MCF 10A (cell line): ENCODE data around the gene CIB2. TPM values are rescaled to one million over a fixed set of nuclear protein-coding genes. Genes with fewer than 3 reads are reported as not detected.

Source experiments
- BruUV-seq: library from RNA; stranded (reverse); fragments of 400-500 nt; replicated peaks from 2 replicates; lab custom pipeline; 2021; lab: Mats Ljungman, UMichigan
- CTCF ChIA-PET: fragments of 300-600 bp; sonication (Branson Sonifier 250); formaldehyde crosslinking; extraction: SDS; loops from one replicate; lab custom pipeline; 2021; ENCODE audit warnings: antibody characterized with exemption, inconsistent platforms; lab: Yijun Ruan, JAX
- POLR2A ChIA-PET: fragments of 300-600, 350-650 bp; sonication (Branson Sonifier 250); formaldehyde crosslinking; extraction: SDS; loops from one replicate; lab custom pipeline; 2020; ENCODE audit warnings: antibody characterized with exemption, inconsistent platforms; lab: Yijun Ruan, JAX
- DNase-seq: peaks from one replicate; pipeline ENCODE4 v3.0.0-alpha.2; 2018; ENCODE audit not compliant: unreplicated experiment
- H3K27ac Mint-ChIP-seq: one replicate; pipeline ENCODE4 v1.8.0; 2022; ENCODE audit warnings: mild to moderate bottlenecking, low read depth, mixed read lengths; ENCODE audit not compliant: unreplicated experiment
- H3K27me3 Mint-ChIP-seq: one replicate; pipeline ENCODE4 v1.8.0; 2022; ENCODE audit warnings: mixed read lengths; ENCODE audit not compliant: insufficient read depth, unreplicated experiment
- H3K36me3 Mint-ChIP-seq: one replicate; pipeline ENCODE4 v1.8.0; 2022; ENCODE audit warnings: mild to moderate bottlenecking, moderate library complexity, mixed read lengths; ENCODE audit not compliant: insufficient read depth, unreplicated experiment
- H3K4me1 Mint-ChIP-seq: one replicate; pipeline ENCODE4 v1.8.0; 2022; ENCODE audit warnings: mixed read lengths; ENCODE audit not compliant: insufficient read depth, unreplicated experiment
- H3K4me3 Mint-ChIP-seq: one replicate; pipeline ENCODE4 v1.8.0; 2022; ENCODE audit warnings: mild to moderate bottlenecking, moderate library complexity, mixed read lengths; ENCODE audit not compliant: unreplicated experiment
- H3K9me3 Mint-ChIP-seq: one replicate; pipeline ENCODE4 v1.8.0; 2022; ENCODE audit warnings: mixed read lengths; ENCODE audit not compliant: unreplicated experiment
- intact Hi-C: fragments of 100-400 bp; cut with micrococcal nuclease; formaldehyde crosslinking; loops from 2 replicates; pipeline ENCODE4 v1.14.1; 2022
- total RNA-seq: library from RNA; stranded (reverse); gene quantifications from 2 replicates; pipeline ENCODE4 v1.2.3, GENCODE V29; 2022
- TF ChIP-seq, protein P1 (sequence below): fragments of 200-600 bp; IDR thresholded peaks from one replicate; pipeline ENCODE4 v1.8.0; 2022; ENCODE audit warnings: antibody characterized with exemption, mild to moderate bottlenecking; ENCODE audit not compliant: unreplicated experiment

CIB2 gene
- total RNA-seq, 1 experiment from 2014 or later, result 0.30 TPM

DNA sequence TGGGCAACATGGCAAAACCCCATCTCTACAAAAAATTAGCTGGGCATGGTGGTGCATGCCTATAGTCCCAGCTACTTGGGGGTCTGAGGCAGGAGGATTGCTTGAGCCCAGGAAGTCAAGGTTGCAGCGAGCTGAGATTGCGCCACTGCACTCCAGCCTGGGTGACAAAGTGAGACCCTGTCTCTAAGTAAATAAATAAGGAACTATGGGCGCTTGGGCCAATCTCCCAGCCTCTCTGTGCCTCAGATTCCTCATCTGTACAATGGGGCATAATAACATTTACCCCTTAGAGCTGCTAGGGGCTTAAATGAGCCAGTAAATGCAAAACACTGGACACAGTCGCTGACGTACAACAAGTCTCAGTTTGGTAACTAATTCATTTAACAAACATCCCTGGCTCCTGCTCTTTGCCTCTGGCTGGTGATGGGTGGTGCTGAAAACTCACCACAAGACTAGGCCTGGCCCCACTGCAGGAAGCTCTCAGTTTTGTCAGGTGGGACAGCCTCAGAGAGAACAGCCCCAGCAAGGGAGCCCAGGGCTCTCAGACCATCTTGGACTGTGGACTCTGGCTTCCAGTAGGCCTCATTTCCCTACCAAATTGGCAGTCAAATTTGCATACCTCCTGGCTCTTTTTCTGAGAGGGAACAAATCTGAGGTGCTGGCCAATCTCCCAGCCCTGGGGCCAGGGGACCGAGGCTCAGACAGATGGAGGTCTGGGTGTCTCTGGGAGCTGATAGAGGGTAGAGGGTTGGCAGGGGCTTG is 47.4 kb downstream of the CIB2 start:
- CTCF ChIA-PET, result interaction anchor here (0.6 to 1.6 kb wide), 3 partner anchors 8 to 125 kb away, joined by 3 to 8 read pairs (median 3); no protein-coding TSS in a partner anchor
- BruUV-seq, result no TSS peak
- TF ChIP-seq, protein P1, sequence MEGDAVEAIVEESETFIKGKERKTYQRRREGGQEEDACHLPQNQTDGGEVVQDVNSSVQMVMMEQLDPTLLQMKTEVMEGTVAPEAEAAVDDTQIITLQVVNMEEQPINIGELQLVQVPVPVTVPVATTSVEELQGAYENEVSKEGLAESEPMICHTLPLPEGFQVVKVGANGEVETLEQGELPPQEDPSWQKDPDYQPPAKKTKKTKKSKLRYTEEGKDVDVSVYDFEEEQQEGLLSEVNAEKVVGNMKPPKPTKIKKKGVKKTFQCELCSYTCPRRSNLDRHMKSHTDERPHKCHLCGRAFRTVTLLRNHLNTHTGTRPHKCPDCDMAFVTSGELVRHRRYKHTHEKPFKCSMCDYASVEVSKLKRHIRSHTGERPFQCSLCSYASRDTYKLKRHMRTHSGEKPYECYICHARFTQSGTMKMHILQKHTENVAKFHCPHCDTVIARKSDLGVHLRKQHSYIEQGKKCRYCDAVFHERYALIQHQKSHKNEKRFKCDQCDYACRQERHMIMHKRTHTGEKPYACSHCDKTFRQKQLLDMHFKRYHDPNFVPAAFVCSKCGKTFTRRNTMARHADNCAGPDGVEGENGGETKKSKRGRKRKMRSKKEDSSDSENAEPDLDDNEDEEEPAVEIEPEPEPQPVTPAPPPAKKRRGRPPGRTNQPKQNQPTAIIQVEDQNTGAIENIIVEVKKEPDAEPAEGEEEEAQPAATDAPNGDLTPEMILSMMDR, result no peak

DNA sequence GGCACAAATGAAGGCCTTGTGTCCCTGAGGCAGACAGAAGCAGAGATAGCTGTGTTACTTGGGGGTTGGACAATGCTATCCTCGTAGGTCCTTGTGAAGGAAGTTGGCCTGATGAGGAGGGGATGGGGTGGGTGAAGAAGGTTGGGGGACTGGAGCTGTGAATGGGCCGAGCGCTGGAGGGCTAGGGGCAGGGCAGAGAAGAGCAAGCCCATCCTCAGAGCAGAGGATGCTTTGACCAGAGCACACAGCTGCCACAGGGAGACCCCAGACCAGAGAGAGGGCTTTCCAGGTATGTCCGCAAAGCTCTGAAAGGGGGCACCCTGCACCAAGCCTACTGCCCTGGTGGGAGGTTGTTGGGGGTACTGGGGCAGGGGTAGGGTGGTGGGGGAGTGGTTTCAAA is 48.1 kb downstream of the CIB2 start:
- CTCF ChIA-PET, result interaction anchor here (0.6 to 1.6 kb wide), 2 partner anchors 119 to 155 kb away, joined by 3 to 5 read pairs; no protein-coding TSS in a partner anchor
- no peak overlapping the region for H3K4me3 Mint-ChIP-seq
- no TSS peak for BruUV-seq

More for the DNA sequence above, 47.4 kb downstream of the CIB2 start:
- Mint-ChIP-seq H3K4me3 (no peak overlapping the region), H3K27me3 (no peaks in the 10 kb centered on the region), H3K27ac (no peak overlapping the region), H3K36me3 (no peaks in the 10 kb centered on the region), H3K9me3 (no peaks in the 10 kb centered on the region), H3K4me1 (no peaks in the 10 kb centered on the region)
- POLR2A ChIA-PET, result interaction anchor here (1.1 kb wide), 1 partner anchor 16 kb away, joined by 3 read pairs; no protein-coding TSS in a partner anchor
- DNase-seq, result no peak
- intact Hi-C loops, result no loop called here

DNA sequence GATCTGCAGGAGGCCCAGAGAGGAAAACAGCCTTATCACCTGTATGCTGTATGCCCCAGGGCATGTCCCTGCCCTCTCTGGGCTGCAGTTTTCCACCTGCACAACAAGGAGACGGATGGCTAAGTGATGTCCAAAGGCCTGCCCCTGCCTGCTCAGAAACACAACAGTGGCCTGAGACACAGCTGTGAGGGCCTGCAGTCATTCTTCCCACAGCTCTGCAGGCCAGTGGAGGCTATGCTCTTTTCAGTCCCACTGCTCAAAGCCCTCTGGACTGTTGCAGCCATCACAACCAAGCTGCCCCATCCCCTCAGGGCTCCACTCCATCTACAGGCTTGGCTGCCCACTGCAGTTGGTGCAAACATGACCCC is 48.5 kb downstream of the CIB2 start:
- CTCF ChIA-PET, result interaction anchor here (0.6 to 1.6 kb wide), 4 partner anchors 24 to 1513 kb away, joined by 3 to 5 read pairs (median 4); no protein-coding TSS in a partner anchor
- no peaks in the 10 kb centered on the region for H3K27me3 Mint-ChIP-seq
- TF ChIP-seq, protein P1, result no peak
- H3K4me3 Mint-ChIP-seq, result no peak overlapping the region
- no peaks in the 10 kb centered on the region for H3K36me3 Mint-ChIP-seq
- POLR2A ChIA-PET, result interaction anchor here (0.6 kb wide), 1 partner anchor 19 kb away, joined by 3 read pairs; no protein-coding TSS in a partner anchor
- no peaks in the 10 kb centered on the region for H3K9me3 Mint-ChIP-seq
- BruUV-seq, result no TSS peak
- intact Hi-C loops, result no loop called here
- DNase-seq, result no peak
- H3K27ac Mint-ChIP-seq, result no peak overlapping the region
- H3K4me1 Mint-ChIP-seq, result no peaks in the 10 kb centered on the region

More for the DNA sequence above, 48.1 kb downstream of the CIB2 start:
- H3K27ac Mint-ChIP-seq, result no peak overlapping the region
- H3K9me3 Mint-ChIP-seq, result no peaks in the 10 kb centered on the region
- H3K27me3 Mint-ChIP-seq, result no peaks in the 10 kb centered on the region
- POLR2A ChIA-PET, result interaction anchor here (1.1 kb wide), 1 partner anchor 15 kb away, joined by 3 read pairs; no protein-coding TSS in a partner anchor
- intact Hi-C loops, result no loop called here
- TF ChIP-seq, protein P1, result no peak
- no peaks in the 10 kb centered on the region for H3K36me3 Mint-ChIP-seq
- H3K4me1 Mint-ChIP-seq, result no peaks in the 10 kb centered on the region
- DNase-seq, result no peak

DNA sequence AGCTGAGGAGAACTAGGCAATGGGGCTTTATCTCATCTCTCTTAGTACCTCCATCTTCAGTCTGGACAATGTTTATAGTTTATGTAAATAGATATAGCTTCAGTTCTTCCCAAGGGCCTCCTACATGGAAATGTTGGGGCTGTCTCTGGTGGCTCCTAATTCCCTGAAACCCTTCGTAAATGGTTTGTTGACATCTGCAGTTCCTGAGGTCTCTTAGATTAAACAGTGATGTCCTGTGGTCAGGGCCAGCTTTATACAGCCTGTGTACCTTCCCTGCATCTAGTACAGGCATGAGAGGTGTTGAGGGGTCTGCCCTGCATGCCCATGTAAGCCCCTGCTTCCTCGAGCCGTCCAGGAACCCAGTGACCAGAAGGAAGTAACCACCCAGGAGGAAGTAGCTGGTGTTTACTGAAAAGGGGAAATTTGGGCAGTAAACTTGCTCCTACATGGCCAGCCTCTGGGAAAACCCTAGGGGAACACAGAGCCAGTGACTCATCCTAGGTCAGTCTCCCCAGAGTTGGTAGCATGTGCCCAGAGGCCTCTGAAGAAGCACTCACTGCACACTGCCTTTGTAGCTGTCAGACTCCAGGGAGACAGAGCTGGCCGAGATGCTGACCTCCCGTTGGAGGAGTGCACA is 49.0 kb downstream of the CIB2 start:
- CTCF ChIA-PET, result interaction anchor here (0.6 to 1.7 kb wide), 5 partner anchors 23 to 1514 kb away, joined by 3 to 7 read pairs (median 4); no protein-coding TSS in a partner anchor
- POLR2A ChIA-PET, result interaction anchor here (0.6 kb wide), 1 partner anchor 20 kb away, joined by 3 read pairs; no protein-coding TSS in a partner anchor
- BruUV-seq, result no TSS peak
- TF ChIP-seq, protein P1, result no peak
- Mint-ChIP-seq H3K27me3 (no peaks in the 10 kb centered on the region), H3K4me1 (no peaks in the 10 kb centered on the region), H3K9me3 (no peaks in the 10 kb centered on the region), H3K27ac (no peak overlapping the region), H3K4me3 (no peak overlapping the region), H3K36me3 (no peaks in the 10 kb centered on the region)
- intact Hi-C loops, result no loop called here
- peak; percentile 40 for DNase-seq
